CD14-positive monocyte (primary cell): Measurements from ENCODE around the gene C4orf54. TPM values are rescaled to one million over a fixed set of nuclear protein-coding genes. Genes with fewer than 3 reads are reported as not detected.

Experiments used
- DNase-seq, 3 donors: peaks; one replicate each; pipeline ENCODE4 v3.0.0-alpha.2; 2011 to 2022
- H2AFZ ChIP-seq: 2 replicates; pipeline ENCODE4 v1.6.0; 2012; ENCODE audit warnings: mild to moderate bottlenecking, low read depth, low read length, inconsistent platforms; ENCODE audit not compliant: insufficient read depth, poor library complexity, severe bottlenecking
- H3K27ac ChIP-seq, 2 donors: 1 replicate in 1 of 2; 2 replicates in 1 of 2; pipeline ENCODE4 v1.5.1; 2012 to 2013; ENCODE audit warnings: low read length in 2 of 2, control low read depth in 1 of 2, inconsistent platforms in 1 of 2, low read depth in 1 of 2, mild to moderate bottlenecking in 1 of 2
- H3K27me3 ChIP-seq, 2 donors: one replicate each; pipeline versions ENCODE4 v1.6.0 to v1.6.1; 2011 to 2013; ENCODE audit warnings: low read length in 2 of 2; ENCODE audit not compliant: control insufficient read depth in 2 of 2, insufficient read depth in 2 of 2
- H3K36me3 ChIP-seq, 2 donors: replicated peaks in 1 of 2; 1 replicate in 1 of 2; 2 replicates in 1 of 2; pipeline versions ENCODE4 v1.5.1 to v1.6.1; 2012 to 2013; ENCODE audit warnings: low read length in 2 of 2, control low read depth in 1 of 2, inconsistent platforms in 1 of 2, mild to moderate bottlenecking in 1 of 2; ENCODE audit not compliant: insufficient read depth in 2 of 2, control insufficient read depth in 1 of 2
- H3K4me1 ChIP-seq, 2 donors: 1 replicate in 1 of 2; 2 replicates in 1 of 2; pipeline versions ENCODE4 v1.5.1 to v1.6.1; 2012 to 2013; ENCODE audit warnings: low read length in 2 of 2, control low read depth in 1 of 2, inconsistent platforms in 1 of 2, mild to moderate bottlenecking in 1 of 2, moderate library complexity in 1 of 2; ENCODE audit not compliant: insufficient read depth in 2 of 2, control insufficient read depth in 1 of 2
- H3K4me2 ChIP-seq: replicated peaks from 2 replicates; pipeline ENCODE3; 2012; ENCODE audit warnings: low read length, moderate library complexity, mild to moderate bottlenecking; ENCODE audit not compliant: poor library complexity, severe bottlenecking; ENCODE audit errors: extremely low read depth
- H3K4me3 ChIP-seq, 3 experiments: fragments of 200-600 bp in 1 of 3; sonication (generic) in 1 of 3; replicated peaks in 1 of 3; 1 replicate in 2 of 3; 2 replicates in 1 of 3; pipeline ENCODE4 v1.5.1; 2011 to 2013; ENCODE audit warnings: low read length in 3 of 3, mild to moderate bottlenecking in 3 of 3, control low read depth in 2 of 3, low read depth in 2 of 3, inconsistent platforms in 1 of 3, moderate library complexity in 1 of 3
- H3K79me2 ChIP-seq: 2 replicates; pipeline ENCODE4 v1.6.0; 2012; ENCODE audit warnings: mild to moderate bottlenecking, control low read depth, inconsistent platforms, low read length, moderate library complexity; ENCODE audit not compliant: insufficient read depth
- H3K9ac ChIP-seq: 2 replicates; pipeline ENCODE4 v1.6.0; 2017; ENCODE audit warnings: low read length, mild to moderate bottlenecking; ENCODE audit not compliant: insufficient read depth, poor library complexity, severe bottlenecking
- H3K9me3 ChIP-seq, 2 donors: replicated peaks in 1 of 2; 1 replicate in 1 of 2; 2 replicates in 1 of 2; pipeline versions ENCODE4 v1.5.1 to v1.6.1; 2012 to 2013; ENCODE audit warnings: low read length in 2 of 2, control low read depth in 1 of 2; ENCODE audit not compliant: control insufficient read depth in 1 of 2, insufficient read depth in 1 of 2
- H4K20me1 ChIP-seq: 2 replicates; pipeline ENCODE4 v1.6.0; 2012; ENCODE audit warnings: mild to moderate bottlenecking, low read length, control low read depth, moderate library complexity; ENCODE audit not compliant: insufficient read depth
- H3K27ac Mint-ChIP-seq, 7 donors: one replicate each; pipeline ENCODE4 v1.8.0; 2020; ENCODE audit warnings: mild to moderate bottlenecking in 7 of 7, mixed read lengths in 7 of 7, moderate library complexity in 6 of 7, inconsistent platforms in 2 of 7
- H3K27me3 Mint-ChIP-seq, 3 donors: one replicate each; pipeline ENCODE4 v1.8.0; 2021 to 2022; ENCODE audit warnings: low read depth in 3 of 3, mild to moderate bottlenecking in 3 of 3, mixed read lengths in 3 of 3, moderate library complexity in 3 of 3, inconsistent platforms in 1 of 3
- H3K36me3 Mint-ChIP-seq, 2 donors: one replicate each; pipeline ENCODE4 v1.8.0; 2020; ENCODE audit warnings: mixed read lengths in 2 of 2, inconsistent platforms in 1 of 2, mild to moderate bottlenecking in 1 of 2
- H3K4me1 Mint-ChIP-seq: one replicate; pipeline ENCODE4 v1.8.0; 2020; ENCODE audit warnings: mild to moderate bottlenecking, mixed read lengths
- H3K4me3 Mint-ChIP-seq, 2 donors: one replicate each; pipeline ENCODE4 v1.8.0; 2020; ENCODE audit warnings: mild to moderate bottlenecking in 2 of 2, mixed read lengths in 2 of 2, moderate library complexity in 1 of 2
- H3K9me3 Mint-ChIP-seq, 7 donors: one replicate each; pipeline ENCODE4 v1.8.0; 2020 to 2022; ENCODE audit warnings: mixed read lengths in 7 of 7, mild to moderate bottlenecking in 6 of 7, moderate library complexity in 6 of 7, inconsistent platforms in 2 of 7
- CTCF ChIP-seq: fragments of 200-600 bp; IDR thresholded peaks from one replicate; pipeline ENCODE4 v1.8.0; 2022; ENCODE audit warnings: antibody characterized with exemption, mild to moderate bottlenecking
- WGBS: methylation state at CpG from one replicate; pipeline ENCODE4 v1.1.5; 2013; ENCODE audit warnings: missing lambda C conversion rate; ENCODE audit not compliant: insufficient coverage; 5-methylcytosine and 5-hydroxymethylcytosine counted together
- intact Hi-C, 2 donors: fragments of 100-400 bp; cut with micrococcal nuclease; formaldehyde crosslinking; loops; one replicate each; pipeline versions ENCODE4 v1.15.0 to v1.15.1; 2023
- polyA plus RNA-seq, 3 donors: library from polyadenylated mRNA; depleted of rRNA in 1 of 3; unstranded in 2 of 3; stranded (reverse) in 1 of 3; fragments of 300-500 nt in 2 of 3; fragments of >200 nt in 1 of 3; fragmentation: Illumina TruSeq in 2 of 3; gene quantifications; 1 replicate in 2 of 3; 2 replicates in 1 of 3; pipeline ENCODE4 v1.2.3, GENCODE V29; 2012 to 2021

C4orf54 gene
- polyA plus RNA-seq, 3 donors = not detected

GRCh38 chr4:99652596-99653436 lies 4.8 kb downstream of the C4orf54 start:
- no peak overlapping the region for H3K4me3 Mint-ChIP-seq
- peaks cover 28 to 45% of the 10 kb centered on the region in 2 donors for H3K9me3 ChIP-seq
- no peak overlapping the region for H3K27ac Mint-ChIP-seq
- no peaks in the 10 kb centered on the region for H3K27me3 ChIP-seq
- no peaks in the 10 kb centered on the region for H3K4me1 ChIP-seq
- no peaks in the 10 kb centered on the region for H3K79me2 ChIP-seq
- H3K36me3 Mint-ChIP-seq = no peaks in the 10 kb centered on the region
- H4K20me1 ChIP-seq = no peaks in the 10 kb centered on the region
- H3K4me3 ChIP-seq = no peak overlapping the region
- no peaks in the 10 kb centered on the region for H3K4me1 Mint-ChIP-seq
- H3K27me3 Mint-ChIP-seq = peaks cover 0 to 3% (median 0%) of the 10 kb centered on the region in 3 donors
- peaks cover 24 to 43% (median 35%) of the 10 kb centered on the region in 7 donors for H3K9me3 Mint-ChIP-seq
- TF ChIP-seq CTCF = no peak
- intact Hi-C loops = no loop called here
- H3K27ac ChIP-seq = no peak overlapping the region
- no peak overlapping the region for H2AFZ ChIP-seq
- DNase-seq = no peak
- no peaks in the 10 kb centered on the region for H3K36me3 ChIP-seq
- 96% methylated on average over 39 of the region's 43 CpGs for WGBS
- H3K9ac ChIP-seq = no peak overlapping the region
- H3K4me2 ChIP-seq = no peak overlapping the region

DNA sequence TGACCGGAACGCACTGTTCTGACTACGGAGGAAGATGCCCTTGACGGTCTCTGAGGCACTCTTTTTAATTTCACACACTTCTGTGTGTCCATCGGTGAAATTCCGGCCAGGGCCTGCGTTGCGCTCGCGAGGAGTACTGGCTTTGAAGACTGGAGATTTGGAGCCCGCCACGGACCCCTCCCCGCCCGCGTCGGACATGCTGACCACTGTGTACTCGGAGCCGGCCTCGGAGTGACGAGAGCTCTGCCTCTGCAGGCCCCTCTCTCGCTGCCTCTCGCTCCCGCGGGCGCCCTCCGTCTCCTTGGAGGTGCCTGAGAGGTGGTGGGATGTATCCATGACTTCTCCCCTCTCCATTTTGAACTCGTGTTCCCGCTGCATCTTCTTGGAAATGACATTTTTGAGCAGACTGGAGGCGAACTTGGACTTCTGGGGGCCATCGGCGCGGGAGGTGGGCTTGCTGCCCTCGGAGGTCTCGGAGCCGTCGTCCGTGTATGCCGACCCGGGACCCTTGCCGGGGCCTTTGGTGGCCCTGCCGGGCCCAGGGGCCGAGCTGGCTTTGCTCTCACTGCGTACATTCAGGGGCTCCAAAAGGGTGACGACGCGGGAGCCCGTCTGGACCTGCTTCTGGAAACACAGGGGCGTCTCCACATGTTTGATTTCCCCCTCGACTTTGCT lies 5.7 kb downstream of the C4orf54 start:
- H3K36me3 ChIP-seq = no peaks in the 10 kb centered on the region
- no peak overlapping the region for H3K9ac ChIP-seq
- H4K20me1 ChIP-seq = no peaks in the 10 kb centered on the region
- Mint-ChIP-seq H3K4me3 (no peak overlapping the region), H3K9me3 (peaks cover 24 to 43% (median 35%) of the 10 kb centered on the region in 7 donors), H3K27ac (no peak overlapping the region), H3K27me3 (peaks cover 0 to 3% (median 2%) of the 10 kb centered on the region in 3 donors), H3K36me3 (no peaks in the 10 kb centered on the region), H3K4me1 (no peaks in the 10 kb centered on the region)
- H3K9me3 ChIP-seq = peaks cover 28 to 45% of the 10 kb centered on the region in 2 donors
- no peak overlapping the region for H2AFZ ChIP-seq
- no peaks in the 10 kb centered on the region for H3K27me3 ChIP-seq
- H3K27ac ChIP-seq = no peak overlapping the region
- no peaks in the 10 kb centered on the region for H3K79me2 ChIP-seq
- TF ChIP-seq CTCF = no peak
- H3K4me2 ChIP-seq = no peak overlapping the region
- no peaks in the 10 kb centered on the region for H3K4me1 ChIP-seq
- DNase-seq = no peak
- WGBS = 97% methylated on average over 43 of the region's 49 CpGs
- intact Hi-C loops = no loop called here
- no peak overlapping the region for H3K4me3 ChIP-seq
